GM18909 (cell line): ENCODE results near the gene TMEM181.
"Not testable (repeated sequence)": the region's sequence is repeated elsewhere in the genome, so short reads cannot be mapped to it uniquely, and the experiment has no call there.

Experiments used
- ATAC-seq: cut with Tn5 transposase; IDR thresholded peaks from one replicate; pipeline ENCODE4 v1.9.1; 2021; ENCODE audit warnings: mild to moderate bottlenecking; ENCODE audit not compliant: unreplicated experiment, poor library complexity

The TMEM181 gene

DNA sequence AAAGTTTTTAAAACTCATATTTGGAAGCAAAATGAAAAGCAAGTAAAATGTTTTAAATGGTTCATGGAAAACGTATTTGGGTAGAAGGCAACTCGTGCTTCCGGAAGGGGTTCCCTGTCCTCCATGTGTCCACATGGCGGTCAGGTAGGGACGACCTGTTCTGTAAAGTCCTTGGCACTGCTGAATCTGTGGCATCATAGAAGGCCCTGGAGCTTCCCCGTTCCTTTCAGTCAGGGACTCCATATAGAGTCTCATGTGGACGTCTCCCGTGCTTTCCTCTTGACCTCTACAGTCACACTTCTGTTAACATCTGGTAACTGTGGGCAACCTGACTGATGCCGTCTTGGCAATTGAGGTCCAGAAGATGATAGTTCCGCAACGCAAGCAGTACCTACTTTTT is 73.2 kb downstream of the TMEM181 start:
- ATAC-seq, result no peak

DNA sequence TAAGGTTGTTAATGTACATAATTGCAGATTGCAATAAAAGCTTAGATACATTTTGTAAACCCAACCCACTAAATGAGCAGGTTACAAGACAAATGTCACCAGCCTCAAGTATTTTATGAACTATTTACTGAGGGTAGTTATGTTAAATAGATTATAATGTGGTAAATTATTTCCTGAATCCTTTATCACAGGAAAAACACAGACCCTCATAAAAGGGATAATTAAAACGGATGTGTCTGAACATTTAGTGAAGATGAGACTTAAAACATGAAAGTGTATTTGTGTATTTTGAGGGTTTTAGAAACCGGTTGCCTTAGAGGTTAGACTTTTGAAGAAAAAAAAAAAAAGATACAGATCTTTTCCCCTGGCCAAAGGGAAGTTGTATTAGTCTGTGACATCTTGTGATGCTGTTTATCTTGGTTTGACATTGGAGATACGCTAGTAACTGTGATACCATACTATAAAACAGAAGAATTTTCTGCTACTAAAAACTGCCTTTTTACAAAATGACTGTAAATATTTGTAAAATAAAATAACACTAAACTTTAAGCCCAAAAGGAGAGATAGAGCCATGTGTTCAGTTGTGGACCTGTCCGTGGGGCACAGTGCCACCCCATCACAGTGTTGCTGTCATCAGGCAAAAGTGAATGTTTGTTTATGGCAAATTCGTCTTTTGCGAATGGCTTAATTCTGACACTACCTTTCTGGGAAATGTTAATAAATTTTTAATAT is 75.0 kb downstream of the TMEM181 start:
- no peak for ATAC-seq

GRCh38 chr6:158635427-158636073 is 75.7 kb downstream of the TMEM181 start:
- no peak for ATAC-seq

GRCh38 chr6:158636778-158637177 is 76.9 kb downstream of the TMEM181 start:
- no peak for ATAC-seq

DNA sequence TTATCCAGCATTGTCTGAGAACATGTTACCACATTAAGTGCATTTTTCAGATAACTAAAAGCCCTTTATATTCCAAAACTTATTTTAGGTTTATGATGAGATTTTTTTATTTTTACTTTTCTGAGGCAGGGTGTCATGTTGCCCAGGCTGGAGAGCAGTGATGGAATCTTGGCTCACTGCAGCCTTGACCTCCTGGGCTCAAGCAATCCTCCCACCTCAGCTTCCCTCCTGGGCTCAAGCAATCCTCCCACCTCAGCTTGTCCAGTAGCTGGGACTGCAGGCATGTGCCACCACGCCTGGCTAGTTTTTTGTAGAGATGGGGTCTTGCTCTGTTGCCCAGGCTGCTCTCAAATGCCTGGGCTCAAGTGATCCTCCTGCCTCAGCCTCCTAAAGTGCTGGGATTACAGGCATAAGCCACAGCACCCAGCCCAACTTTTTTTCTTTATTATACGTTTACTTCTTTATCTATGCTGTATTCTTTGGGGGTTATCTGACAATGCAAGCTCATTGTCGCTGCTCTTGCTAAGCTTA is 78.5 kb downstream of the TMEM181 start:
- ATAC-seq, result no peak

- ATAC-seq, result no peak
These were observed 79.2 kb downstream of the TMEM181 start for GRCh38 chr6:158639056-158639455.

DNA sequence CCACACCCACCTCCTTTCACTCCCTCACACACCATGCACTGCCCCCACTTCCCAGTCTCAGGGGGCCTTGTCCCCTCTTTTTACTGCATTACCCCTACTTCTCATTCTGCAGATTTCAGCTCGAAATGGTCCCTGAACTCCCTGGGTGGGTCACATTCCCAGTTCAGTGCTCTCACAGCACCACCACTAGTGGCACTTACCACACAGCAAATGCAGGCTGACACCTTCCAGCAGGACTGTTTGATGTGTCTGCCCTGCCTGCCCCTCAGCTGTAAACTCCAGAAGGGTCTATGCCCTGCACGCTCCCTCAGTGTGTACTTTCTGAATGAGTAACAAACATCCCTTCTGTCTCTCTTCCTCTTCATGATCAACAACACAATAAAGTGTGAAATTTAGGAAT is 80.6 kb downstream of the TMEM181 start:
- ATAC-seq, result no peak

DNA sequence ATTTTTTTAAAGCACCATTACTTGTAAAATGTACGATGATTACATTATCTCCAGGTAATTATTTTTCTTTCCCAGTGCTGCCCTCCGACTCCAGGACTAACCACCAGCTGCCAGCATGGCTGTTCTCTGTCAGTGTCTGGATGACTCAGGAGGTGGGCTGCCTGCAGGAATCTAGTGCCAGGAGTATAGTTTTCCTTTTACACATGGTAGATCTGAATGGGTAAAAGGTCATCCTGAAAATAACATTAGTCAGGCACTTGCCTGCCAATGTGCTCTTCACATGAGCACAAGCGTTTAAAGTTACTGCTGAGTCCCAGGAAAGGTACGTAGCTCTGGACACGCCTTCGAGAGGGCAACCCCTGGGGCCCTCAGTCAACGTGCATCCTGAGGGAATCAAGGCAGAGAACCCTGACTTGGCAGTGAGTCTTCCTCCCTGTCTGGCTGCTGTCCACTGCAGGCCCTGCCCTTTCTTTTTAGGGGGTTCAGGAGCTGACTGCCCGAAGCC is 82.3 kb downstream of the TMEM181 start:
- ATAC-seq, result no peak

DNA sequence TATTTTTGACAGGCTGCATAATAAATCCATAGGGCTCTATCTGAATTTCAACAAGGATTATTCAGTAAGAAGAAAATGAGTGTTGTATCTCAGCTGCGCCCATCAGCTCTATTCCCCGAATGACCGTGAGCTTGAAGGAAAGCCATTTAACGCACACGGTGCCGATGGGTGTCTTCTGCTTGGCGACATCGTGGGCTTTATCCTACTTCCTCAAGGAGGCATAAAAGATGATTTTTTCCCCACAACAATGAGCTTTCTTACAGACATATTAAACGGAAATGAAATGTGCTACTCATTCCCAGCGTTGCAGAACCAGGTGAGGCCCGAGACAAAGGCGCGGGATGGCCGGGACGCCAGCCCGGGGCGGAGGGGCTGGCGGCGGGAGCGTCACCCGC is 83.9 kb downstream of the TMEM181 start:
- ATAC-seq, result no peak

DNA sequence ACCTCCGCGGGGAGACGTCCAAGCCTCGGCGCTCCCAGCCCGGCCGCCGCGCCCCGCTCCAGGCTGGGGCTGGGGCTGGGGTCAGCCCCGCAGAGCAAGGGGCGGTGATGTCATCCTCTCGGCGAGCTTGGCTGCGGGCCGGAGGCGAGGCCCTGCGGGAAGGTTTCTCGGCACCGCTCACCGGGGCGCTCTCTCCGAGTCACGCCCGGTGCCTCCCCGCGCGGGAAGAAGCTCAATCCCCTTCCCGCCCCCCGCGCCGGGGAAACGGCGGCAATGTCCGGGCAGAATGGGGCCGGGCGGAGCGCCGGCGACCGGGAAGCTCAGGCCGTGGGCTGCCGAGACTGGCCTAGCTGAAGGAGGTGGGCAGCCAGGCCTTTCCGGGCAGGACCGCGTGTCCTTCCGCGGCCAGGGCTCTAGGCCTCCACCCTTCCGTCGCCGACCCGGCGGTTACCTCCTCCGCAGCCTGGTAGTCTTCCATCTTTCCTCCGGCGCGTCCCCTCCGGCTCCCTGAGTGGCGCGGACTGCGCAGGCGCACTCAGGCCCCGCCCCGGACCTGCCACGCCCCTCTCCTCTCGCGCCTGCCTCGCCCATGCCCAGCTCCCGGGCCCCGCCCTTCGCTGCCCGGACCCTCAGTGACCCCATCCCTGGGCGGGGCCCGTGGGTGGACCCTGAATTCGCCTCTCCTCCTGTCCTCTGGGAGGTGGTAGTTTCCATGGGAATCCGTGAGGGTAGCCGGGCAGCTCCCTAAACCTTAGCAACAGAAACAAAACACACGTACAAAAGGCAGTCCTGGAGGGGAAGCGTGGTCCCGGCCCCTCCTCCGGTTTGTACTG is 84.6 kb downstream of the TMEM181 start, which contains the start of gene DYNLT1:
Gene DYNLT1, minus strand, starts transcription at position 513 of the 833 bp plus-strand sequence. Its CDS starts 35 bp downstream, at position 478.
- peak; percentile 62 for ATAC-seq

GRCh38 chr6:158645064-158646022 is 85.5 kb downstream of the TMEM181 start:
- ATAC-seq, result no peak

- ATAC-seq, result no peak
These were observed 86.4 kb downstream of the TMEM181 start for GRCh38 chr6:158646023-158646910.

- ATAC-seq, result no peak
These were observed 87.6 kb downstream of the TMEM181 start for GRCh38 chr6:158647501-158647900.

DNA sequence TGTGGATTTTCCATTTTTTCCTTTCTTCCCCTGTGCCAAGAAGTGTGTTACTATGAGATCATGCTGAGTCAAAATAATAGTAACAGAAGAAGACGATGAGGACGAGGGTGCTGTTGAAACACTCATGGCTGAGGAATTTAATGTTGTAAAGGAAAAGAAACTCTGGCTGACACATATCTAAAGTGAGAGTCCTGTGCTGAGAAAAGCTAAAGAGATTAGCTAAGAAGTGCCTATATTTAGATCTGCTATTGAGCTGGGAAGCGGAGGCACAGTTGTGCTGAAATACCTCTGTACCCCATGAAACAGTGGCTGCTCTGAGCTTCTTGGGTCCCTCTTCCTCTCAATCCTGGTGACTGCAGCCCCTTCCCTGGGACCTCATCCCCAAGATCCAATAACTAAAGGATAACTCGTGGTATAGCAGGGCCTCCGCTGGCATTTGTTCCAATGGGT is 88.8 kb downstream of the TMEM181 start:
- peak; percentile 28 for ATAC-seq

DNA sequence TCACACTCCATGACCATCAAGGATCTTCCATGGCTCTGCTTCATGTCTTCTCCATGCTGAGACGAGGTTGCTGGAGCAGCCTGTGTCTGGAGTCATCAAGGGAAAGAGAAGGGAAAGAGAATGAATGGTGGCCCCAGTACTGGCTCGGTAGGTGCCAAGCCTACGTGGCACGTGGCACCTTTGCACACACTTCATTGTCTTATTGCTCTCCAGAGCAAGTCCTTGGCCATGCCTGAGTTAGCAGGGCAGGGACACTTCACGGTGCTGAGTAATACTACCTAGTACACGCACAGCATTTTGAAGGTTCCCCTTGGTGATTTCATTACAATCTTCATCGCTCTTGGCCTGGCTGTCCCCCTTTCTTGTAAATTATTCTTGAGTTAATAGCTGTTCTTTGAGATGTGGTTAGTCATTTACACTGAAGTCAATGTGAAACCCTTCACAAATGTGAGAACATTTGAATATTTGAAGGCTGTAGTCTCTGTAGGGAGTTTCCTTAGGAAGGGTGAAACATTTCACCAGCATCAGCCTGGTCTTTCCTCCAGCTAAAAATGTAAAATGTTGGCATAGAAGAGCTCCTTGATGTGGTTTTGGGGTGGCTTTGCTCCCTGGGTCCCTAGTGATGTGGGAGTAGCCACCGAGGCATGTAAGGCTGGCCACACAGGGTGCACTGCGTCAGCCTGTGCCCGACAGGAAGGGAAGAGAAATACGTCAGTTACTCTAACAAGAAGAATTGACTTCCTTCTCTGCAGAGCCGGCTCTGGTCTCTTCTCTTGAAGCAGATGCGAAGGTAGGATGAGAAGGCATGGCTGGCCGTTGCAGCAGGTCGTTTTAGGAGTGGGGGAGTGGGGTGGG is 89.6 kb downstream of the TMEM181 start, which contains the start of gene SYTL3:
Gene SYTL3, plus strand, starts transcription at position 766 of the 855 bp plus-strand sequence. CDS start 13,215 bp downstream, outside the sequence.
- peak; percentile 48 for ATAC-seq

DNA sequence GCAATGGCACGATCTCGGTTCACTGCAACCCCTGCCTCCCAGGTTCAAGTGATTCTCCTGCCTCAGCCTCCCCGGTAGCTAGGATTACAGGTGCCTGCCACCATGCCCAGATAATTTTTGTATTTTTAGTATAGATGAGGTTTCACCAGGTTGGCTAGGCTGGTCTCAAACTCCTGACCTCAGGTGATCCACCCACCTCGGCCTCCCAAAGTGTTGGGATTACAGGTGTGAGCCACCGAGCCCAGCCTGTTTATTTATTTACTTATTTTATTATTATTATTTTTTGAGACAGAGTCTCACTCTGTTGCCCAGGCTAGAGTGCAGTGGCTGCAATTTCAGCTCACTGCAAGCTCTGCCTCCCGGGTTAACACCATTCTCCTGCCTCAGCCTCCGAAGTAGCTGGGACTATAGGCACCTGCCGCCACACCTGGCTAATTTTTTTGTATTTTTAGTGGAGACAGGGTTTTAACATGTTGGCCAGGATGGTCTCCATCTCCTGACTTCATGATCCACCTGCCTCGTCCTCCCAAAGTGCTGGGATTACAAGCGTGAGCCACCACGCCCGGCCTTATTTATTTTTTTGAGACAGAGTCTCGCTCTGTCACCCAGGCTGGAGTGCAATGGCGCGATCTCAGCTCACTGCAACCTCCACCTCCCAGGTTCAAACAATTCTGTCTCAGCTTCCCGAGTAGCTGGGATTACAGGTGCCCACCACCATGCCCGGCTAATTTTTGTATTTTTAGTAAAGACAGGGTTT is 92.3 kb downstream of the TMEM181 start:
- ATAC-seq, result not testable (repeated sequence)
